ENCODE results near the gene ELOVL3.

DNA sequence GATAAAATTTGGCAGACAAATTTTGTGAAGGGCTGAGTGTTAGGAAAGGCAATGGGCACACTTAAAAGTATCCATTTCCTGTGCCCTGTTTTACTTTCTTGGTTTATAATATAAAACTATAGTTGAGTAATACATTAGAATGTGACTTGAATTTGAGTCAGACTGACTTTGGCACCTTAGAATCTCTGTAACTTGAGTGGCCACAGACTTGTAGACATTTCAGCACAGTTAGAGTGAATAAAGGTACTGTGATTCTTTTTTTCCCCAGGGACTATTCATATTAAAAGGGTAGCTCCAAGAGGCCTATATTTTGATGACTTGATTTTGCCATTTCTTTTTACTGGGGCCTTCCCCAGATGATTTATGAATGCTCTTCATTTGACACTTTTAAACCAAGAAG, 41.6 kb downstream of the ELOVL3 start:
- TF ChIP-seq, protein P1, sequence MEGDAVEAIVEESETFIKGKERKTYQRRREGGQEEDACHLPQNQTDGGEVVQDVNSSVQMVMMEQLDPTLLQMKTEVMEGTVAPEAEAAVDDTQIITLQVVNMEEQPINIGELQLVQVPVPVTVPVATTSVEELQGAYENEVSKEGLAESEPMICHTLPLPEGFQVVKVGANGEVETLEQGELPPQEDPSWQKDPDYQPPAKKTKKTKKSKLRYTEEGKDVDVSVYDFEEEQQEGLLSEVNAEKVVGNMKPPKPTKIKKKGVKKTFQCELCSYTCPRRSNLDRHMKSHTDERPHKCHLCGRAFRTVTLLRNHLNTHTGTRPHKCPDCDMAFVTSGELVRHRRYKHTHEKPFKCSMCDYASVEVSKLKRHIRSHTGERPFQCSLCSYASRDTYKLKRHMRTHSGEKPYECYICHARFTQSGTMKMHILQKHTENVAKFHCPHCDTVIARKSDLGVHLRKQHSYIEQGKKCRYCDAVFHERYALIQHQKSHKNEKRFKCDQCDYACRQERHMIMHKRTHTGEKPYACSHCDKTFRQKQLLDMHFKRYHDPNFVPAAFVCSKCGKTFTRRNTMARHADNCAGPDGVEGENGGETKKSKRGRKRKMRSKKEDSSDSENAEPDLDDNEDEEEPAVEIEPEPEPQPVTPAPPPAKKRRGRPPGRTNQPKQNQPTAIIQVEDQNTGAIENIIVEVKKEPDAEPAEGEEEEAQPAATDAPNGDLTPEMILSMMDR (IDR thresholded peaks at IDR 0.05) = no peak
- TF ChIP-seq POLR2AphosphoS5 (IDR thresholded peaks at IDR 0.05; ENCODE audit: low read depth, low read length) (no peak), TCF7L2 (IDR thresholded peaks at IDR 0.05; ENCODE audit: low read depth, low read length) (no peak), SIN3A (IDR thresholded peaks at IDR 0.05; ENCODE audit: borderline replicate concordance, insufficient read depth, low read depth, low read length) (no peak)
- TF ChIP-seq, protein P2, sequence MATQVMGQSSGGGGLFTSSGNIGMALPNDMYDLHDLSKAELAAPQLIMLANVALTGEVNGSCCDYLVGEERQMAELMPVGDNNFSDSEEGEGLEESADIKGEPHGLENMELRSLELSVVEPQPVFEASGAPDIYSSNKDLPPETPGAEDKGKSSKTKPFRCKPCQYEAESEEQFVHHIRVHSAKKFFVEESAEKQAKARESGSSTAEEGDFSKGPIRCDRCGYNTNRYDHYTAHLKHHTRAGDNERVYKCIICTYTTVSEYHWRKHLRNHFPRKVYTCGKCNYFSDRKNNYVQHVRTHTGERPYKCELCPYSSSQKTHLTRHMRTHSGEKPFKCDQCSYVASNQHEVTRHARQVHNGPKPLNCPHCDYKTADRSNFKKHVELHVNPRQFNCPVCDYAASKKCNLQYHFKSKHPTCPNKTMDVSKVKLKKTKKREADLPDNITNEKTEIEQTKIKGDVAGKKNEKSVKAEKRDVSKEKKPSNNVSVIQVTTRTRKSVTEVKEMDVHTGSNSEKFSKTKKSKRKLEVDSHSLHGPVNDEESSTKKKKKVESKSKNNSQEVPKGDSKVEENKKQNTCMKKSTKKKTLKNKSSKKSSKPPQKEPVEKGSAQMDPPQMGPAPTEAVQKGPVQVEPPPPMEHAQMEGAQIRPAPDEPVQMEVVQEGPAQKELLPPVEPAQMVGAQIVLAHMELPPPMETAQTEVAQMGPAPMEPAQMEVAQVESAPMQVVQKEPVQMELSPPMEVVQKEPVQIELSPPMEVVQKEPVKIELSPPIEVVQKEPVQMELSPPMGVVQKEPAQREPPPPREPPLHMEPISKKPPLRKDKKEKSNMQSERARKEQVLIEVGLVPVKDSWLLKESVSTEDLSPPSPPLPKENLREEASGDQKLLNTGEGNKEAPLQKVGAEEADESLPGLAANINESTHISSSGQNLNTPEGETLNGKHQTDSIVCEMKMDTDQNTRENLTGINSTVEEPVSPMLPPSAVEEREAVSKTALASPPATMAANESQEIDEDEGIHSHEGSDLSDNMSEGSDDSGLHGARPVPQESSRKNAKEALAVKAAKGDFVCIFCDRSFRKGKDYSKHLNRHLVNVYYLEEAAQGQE (IDR thresholded peaks at IDR 0.05; ENCODE audit: insufficient read depth in 1 of 2, low read depth in 2 of 2, low read length in 1 of 2) = no peak

All from Panc1 (cell line).